ENCODE measurements around the gene STING1. TPM values are rescaled to one million over a fixed set of nuclear protein-coding genes. Genes with fewer than 3 reads are reported as not detected.

Gene STING1
- total RNA-seq, 1 donor from 2014 or later, result 1.1 TPM

GRCh38 chr5:139524940-139525585 lies 42.5 kb upstream of the STING1 start:
- no peaks in the 10 kb centered on the region for H3K27me3 Mint-ChIP-seq
- intact Hi-C loops (cut with micrococcal nuclease), result loop anchor here (1.0 kb wide), 1 partner anchor 36 kb away; the partner anchor contains the start of gene UBE2D2
- H3K36me3 Mint-ChIP-seq (ENCODE audit: low read depth), result no peaks in the 10 kb centered on the region
- DNase-seq (no peak), ATAC-seq (ENCODE audit: low read depth) (peak; percentile 43)
- peak overlapping the region; percentile 91 for H3K27ac Mint-ChIP-seq
- no peaks in the 10 kb centered on the region for H3K9me3 Mint-ChIP-seq
- H3K4me3 Mint-ChIP-seq, result peak overlapping the region; percentile 71
- no peak for TF ChIP-seq CTCF (IDR thresholded peaks at IDR 0.05)
- ChIA-PET CTCF (interaction anchor here (1.3 to 1.4 kb wide), 3 partner anchors 19 to 108 kb away, joined by 3 to 4 read pairs (median 4); no protein-coding TSS in a partner anchor), POLR2A (interaction anchor here (0.6 to 5.8 kb wide), 5 partner anchors 20 to 126 kb away, joined by 3 to 37 read pairs (median 3); partner anchors contain the start of gene UBE2D2)
- H3K4me1 Mint-ChIP-seq, result peaks cover 43% of the 10 kb centered on the region

DNA sequence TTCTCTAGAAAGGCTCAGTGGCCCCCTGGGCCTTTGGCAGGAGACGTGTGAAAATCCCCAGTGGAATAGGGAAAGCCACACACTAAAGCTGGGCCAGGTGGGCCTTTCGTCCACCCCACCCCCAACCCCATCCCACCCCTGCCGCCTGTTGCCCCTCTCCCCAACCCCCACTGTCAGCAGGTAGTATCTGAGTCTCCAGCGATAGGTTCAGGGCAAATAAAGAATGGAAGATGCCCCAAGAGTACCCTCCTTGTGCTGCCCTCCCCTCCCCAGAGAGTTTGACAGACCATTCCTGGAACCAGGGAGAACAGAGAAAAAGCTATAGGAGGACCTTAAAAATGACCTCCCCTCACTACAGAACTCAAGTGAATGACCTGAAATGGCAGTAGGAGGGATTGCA lies 41.9 kb upstream of the STING1 start:
- ChIA-PET CTCF (interaction anchor here (0.7 to 1.4 kb wide), 5 partner anchors 19 to 114 kb away, joined by 3 to 4 read pairs (median 3); partner anchors contain the start of gene UBE2D2), POLR2A (interaction anchor here (5.8 kb wide), 1 partner anchor 37 kb away, joined by 37 read pairs; the partner anchor contains the start of gene UBE2D2)
- H3K9me3 Mint-ChIP-seq, result no peaks in the 10 kb centered on the region
- ATAC-seq (ENCODE audit: low read depth) (no peak), DNase-seq (no peak)
- no peaks in the 10 kb centered on the region for H3K36me3 Mint-ChIP-seq (ENCODE audit: low read depth)
- peak overlapping the region; percentile 91 for H3K27ac Mint-ChIP-seq
- H3K27me3 Mint-ChIP-seq, result no peaks in the 10 kb centered on the region
- H3K4me1 Mint-ChIP-seq, result peaks cover 43% of the 10 kb centered on the region
- H3K4me3 Mint-ChIP-seq, result no peak overlapping the region
- no peak for TF ChIP-seq CTCF (IDR thresholded peaks at IDR 0.05)
- intact Hi-C loops (cut with micrococcal nuclease), result no loop called here

GRCh38 chr5:139523635-139524445 lies 41.3 kb upstream of the STING1 start:
- H3K27ac Mint-ChIP-seq, result peak overlapping the region; percentile 46
- CTCF ChIA-PET, result interaction anchor here (0.7 to 1.3 kb wide), 3 partner anchors 37 to 114 kb away, joined by 3 read pairs; partner anchors contain the start of gene UBE2D2
- H3K4me3 Mint-ChIP-seq, result peak overlapping the region; percentile 32

DNA sequence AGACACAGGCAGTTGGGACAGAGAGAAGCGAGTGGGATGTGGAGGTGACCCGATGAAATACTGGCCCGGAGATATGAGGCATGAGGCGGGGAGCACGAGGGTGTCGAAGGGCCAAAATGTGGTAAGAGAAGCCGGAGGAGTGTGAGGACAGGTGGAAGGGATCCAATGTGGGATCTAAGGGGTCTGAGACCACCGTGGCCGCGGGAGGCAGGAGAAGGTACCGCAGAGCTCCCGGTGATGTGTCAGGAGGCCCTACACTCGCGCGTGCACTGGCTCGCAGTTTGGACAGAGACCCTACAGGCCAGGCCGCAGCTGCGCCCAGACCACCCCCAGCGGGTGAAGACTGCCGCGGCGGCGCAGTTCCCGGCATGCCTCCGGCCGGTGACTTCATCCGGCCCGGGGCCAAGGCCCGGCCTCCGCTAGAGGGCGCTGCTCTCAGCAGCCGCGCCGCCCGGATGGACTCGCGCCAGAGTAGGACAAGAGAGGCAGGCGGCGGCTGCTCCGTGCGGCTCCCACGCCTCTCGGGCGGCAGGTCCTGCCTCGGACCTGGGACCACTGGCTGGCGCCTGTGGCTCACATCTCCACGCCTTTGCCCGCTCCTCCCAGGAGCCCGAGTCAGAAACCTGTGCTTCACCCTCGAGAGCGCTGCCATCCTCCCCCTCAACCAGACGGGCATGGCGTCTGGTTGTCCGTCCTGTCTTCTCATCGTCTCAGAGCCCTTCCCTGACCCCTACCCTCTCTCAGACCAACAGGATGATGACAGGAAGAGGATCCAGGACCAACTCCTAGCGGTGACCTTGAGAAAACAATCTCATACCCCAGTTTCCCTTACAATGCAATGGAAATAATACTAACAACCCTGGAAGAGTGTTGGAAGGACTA lies 35.4 kb upstream of the STING1 start:
- peaks cover 19% of the 10 kb centered on the region for H3K4me1 Mint-ChIP-seq
- no peaks in the 10 kb centered on the region for H3K36me3 Mint-ChIP-seq (ENCODE audit: low read depth)
- no peaks in the 10 kb centered on the region for H3K9me3 Mint-ChIP-seq
- peak; percentile 57 for TF ChIP-seq CTCF (IDR thresholded peaks at IDR 0.05)
- peak overlapping the region; percentile 84 for H3K4me3 Mint-ChIP-seq
- ChIA-PET CTCF (interaction anchor here (0.8 to 10.6 kb wide), 10 partner anchors 11 to 247 kb away, joined by 3 to 131 read pairs (median 4); no protein-coding TSS in a partner anchor), POLR2A (interaction anchor here (0.6 to 1.4 kb wide), 10 partner anchors 12 to 193 kb away, joined by 3 to 7 read pairs (median 3); partner anchors contain the start of gene UBE2D2)
- DNase-seq, result peak; percentile 93
- intact Hi-C loops (cut with micrococcal nuclease), result loop anchor here (1.0 to 10.0 kb wide), 10 partner anchors 25 to 327 kb away; partner anchors contain the start of genes DNAJC18 and UBE2D2
- H3K27ac Mint-ChIP-seq, result peak overlapping the region; percentile 89
- ATAC-seq (ENCODE audit: low read depth), result peak; percentile 93
- no peaks in the 10 kb centered on the region for H3K27me3 Mint-ChIP-seq

More at GRCh38 chr5:139523635-139524445, 41.3 kb upstream of the STING1 start:
- intact Hi-C loops (cut with micrococcal nuclease), result no loop called here
- Mint-ChIP-seq H3K27me3 (no peaks in the 10 kb centered on the region), H3K4me1 (peaks cover 45% of the 10 kb centered on the region), H3K9me3 (no peaks in the 10 kb centered on the region), H3K36me3 (ENCODE audit: low read depth) (no peaks in the 10 kb centered on the region)
- ATAC-seq (ENCODE audit: low read depth), result peak; percentile 79
- POLR2A ChIA-PET, result interaction anchor here (0.6 to 5.8 kb wide), 3 partner anchors 38 to 324 kb away, joined by 4 to 37 read pairs (median 8); partner anchors contain the start of gene UBE2D2
- TF ChIP-seq CTCF (IDR thresholded peaks at IDR 0.05), result no peak
- DNase-seq, result no peak

Measured in activated B cell treated with CpG ODN at 0.5 μM for 24 hours (primary cell).